ENCODE measurements around the gene KIAA0825. TPM values are rescaled to one million over a fixed set of nuclear protein-coding genes. Genes with fewer than 3 reads are reported as not detected.

KIAA0825 gene
- polyA plus RNA-seq, 1 of the 3 experiments (the other 2 are of a cell fraction), result 0.61 TPM

- TF ChIP-seq, protein P1, sequence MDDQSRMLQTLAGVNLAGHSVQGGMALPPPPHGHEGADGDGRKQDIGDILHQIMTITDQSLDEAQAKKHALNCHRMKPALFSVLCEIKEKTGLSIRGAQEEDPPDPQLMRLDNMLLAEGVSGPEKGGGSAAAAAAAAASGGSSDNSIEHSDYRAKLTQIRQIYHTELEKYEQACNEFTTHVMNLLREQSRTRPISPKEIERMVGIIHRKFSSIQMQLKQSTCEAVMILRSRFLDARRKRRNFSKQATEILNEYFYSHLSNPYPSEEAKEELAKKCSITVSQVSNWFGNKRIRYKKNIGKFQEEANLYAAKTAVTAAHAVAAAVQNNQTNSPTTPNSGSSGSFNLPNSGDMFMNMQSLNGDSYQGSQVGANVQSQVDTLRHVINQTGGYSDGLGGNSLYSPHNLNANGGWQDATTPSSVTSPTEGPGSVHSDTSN (IDR thresholded peaks at IDR 0.05), result peak; percentile 26; the same call in 1 of the 2 replicates
- TF ChIP-seq REST (IDR thresholded peaks at IDR 0.05; ENCODE audit: low read depth, low read length), result no peak
- Histone ChIP-seq H3K9me3 (no peaks in the 10 kb centered on the region), H3K4me2 (no peak overlapping the region), H3K27me3 (ENCODE audit: insufficient read depth) (no peaks in the 10 kb centered on the region), H3K27ac (ENCODE audit: low read depth in 2 of 2, low read length in 1 of 2) (no peak overlapping the region), H4K20me1 (ENCODE audit: insufficient read depth) (no peaks in the 10 kb centered on the region), H3K36me3 (replicated peaks in 1 of 2; ENCODE audit: control insufficient read depth in 1 of 2, insufficient read depth in 2 of 2, low read length in 1 of 2) (no peaks in the 10 kb centered on the region), H3K4me3 (ENCODE audit: low read depth in 2 of 2, low read length in 1 of 2) (no peak overlapping the region), H3K9ac (no peak overlapping the region), H2AFZ (ENCODE audit: low read depth) (no peak overlapping the region), H3K4me1 (ENCODE audit: control insufficient read depth in 1 of 2, insufficient read depth in 2 of 2, low read depth in 1 of 2, low read length in 1 of 2) (peaks cover 6 to 7% of the 10 kb centered on the region in 2 experiments; a peak in 3 of 4 replicates), H3K9me2 (no peaks in the 10 kb centered on the region), H3F3A (replicated peaks; ENCODE audit: insufficient read depth) (no peaks in the 10 kb centered on the region), H3K79me2 (ENCODE audit: insufficient read depth) (no peaks in the 10 kb centered on the region)
- ChIA-PET POLR2A (no interaction called here), CTCF (no interaction called here)
- no peak for DNase-seq
- WGBS (ENCODE audit: low lambda C conversion rate), result 41% methylated on average over 3 of the region's 3 CpGs
Measured at GRCh38 chr5:94243612-94244011, 374.8 kb downstream of the KIAA0825 start.

DNA sequence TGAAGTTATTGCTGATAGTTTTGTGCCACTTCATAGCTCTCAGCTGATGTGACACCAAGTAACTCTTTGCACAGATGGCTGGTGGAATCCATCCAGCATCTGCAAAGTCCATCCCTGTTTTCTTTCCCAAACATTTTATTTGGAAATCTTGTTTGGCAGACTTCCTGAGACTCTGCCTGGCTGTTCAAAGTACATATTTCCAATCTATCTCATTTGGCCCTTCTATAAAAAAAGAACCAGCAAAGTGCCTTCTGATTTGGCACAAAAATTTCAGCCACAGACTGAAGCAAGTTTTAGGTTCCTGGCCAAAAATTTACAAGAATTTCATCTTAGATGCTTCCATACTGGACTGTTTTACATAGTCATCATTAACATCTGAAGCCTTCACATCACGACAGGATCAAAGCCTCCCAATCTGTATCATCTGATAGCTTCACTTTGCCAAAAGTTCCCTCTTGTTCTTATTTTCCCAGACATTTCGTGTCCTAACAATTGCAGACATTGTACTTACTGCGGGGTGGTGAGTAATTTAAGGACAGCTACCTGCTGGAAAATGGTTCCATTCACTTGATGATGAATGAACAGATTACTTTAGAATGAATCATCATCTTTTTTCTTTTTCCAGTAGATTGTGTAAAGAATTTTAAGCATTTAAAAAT lies 377.3 kb downstream of the KIAA0825 start:
- DNase-seq, result no peak
- peak overlapping the region; percentile 80 to 87 for H3K27ac ChIP-seq (ENCODE audit: low read depth in 2 of 2, low read length in 1 of 2)
- TF ChIP-seq RXRA (IDR thresholded peaks at IDR 0.05; ENCODE audit: borderline replicate concordance, low read depth) (0 out of 2 replicates have a peak, but pooled peaks have one; percentile 2), ZBTB33 (IDR thresholded peaks at IDR 0.05; ENCODE audit: borderline replicate concordance, low read depth) (no peak), NFIC (IDR thresholded peaks at IDR 0.05; ENCODE audit: borderline replicate concordance) (peak; percentile 75), ELF1 (IDR thresholded peaks at IDR 0.05) (no peak), RFX5 (IDR thresholded peaks at IDR 0.05; ENCODE audit: low read length) (no peak), GATA2 (CRISPR knock-in tag; IDR thresholded peaks at IDR 0.05) (no peak), FOXM1 (IDR thresholded peaks at IDR 0.05; ENCODE audit: low read depth) (no peak), NRF1 (IDR thresholded peaks at IDR 0.05; ENCODE audit: low read depth, low read length) (no peak), GABPA (IDR thresholded peaks at IDR 0.05; ENCODE audit: low read depth) (no peak), MAX (IDR thresholded peaks at IDR 0.05; ENCODE audit: low read depth) (0 out of 2 replicates have a peak, but pooled peaks have one; percentile 10)
- TF ChIP-seq, protein P2, sequence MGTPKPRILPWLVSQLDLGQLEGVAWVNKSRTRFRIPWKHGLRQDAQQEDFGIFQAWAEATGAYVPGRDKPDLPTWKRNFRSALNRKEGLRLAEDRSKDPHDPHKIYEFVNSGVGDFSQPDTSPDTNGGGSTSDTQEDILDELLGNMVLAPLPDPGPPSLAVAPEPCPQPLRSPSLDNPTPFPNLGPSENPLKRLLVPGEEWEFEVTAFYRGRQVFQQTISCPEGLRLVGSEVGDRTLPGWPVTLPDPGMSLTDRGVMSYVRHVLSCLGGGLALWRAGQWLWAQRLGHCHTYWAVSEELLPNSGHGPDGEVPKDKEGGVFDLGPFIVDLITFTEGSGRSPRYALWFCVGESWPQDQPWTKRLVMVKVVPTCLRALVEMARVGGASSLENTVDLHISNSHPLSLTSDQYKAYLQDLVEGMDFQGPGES (IDR thresholded peaks at IDR 0.05; ENCODE audit: low read depth, low read length), result no peak
- TF ChIP-seq, protein P1 (IDR thresholded peaks at IDR 0.05), result peak; percentile 59; the same call in 1 of the 2 replicates

More for the DNA sequence above, 377.3 kb downstream of the KIAA0825 start:
- CTCF ChIA-PET, result no interaction called here
- Histone ChIP-seq H3K9me3 (no peaks in the 10 kb centered on the region), H3K27me3 (ENCODE audit: insufficient read depth) (no peaks in the 10 kb centered on the region), H3K4me2 (peak overlapping the region; percentile 28), H3K9me2 (no peaks in the 10 kb centered on the region), H2AFZ (ENCODE audit: low read depth) (peak overlapping the region; percentile 19; the same call in 1 of the 2 replicates), H3K36me3 (replicated peaks in 1 of 2; ENCODE audit: control insufficient read depth in 1 of 2, insufficient read depth in 2 of 2, low read length in 1 of 2) (no peaks in the 10 kb centered on the region), H3F3A (replicated peaks; ENCODE audit: insufficient read depth) (no peaks in the 10 kb centered on the region), H3K9ac (peak overlapping the region; percentile 38), H4K20me1 (ENCODE audit: insufficient read depth) (no peaks in the 10 kb centered on the region), H3K79me2 (ENCODE audit: insufficient read depth) (no peaks in the 10 kb centered on the region), H3K4me3 (ENCODE audit: low read depth in 2 of 2, low read length in 1 of 2) (no peak overlapping the region), H3K4me1 (ENCODE audit: control insufficient read depth in 1 of 2, insufficient read depth in 2 of 2, low read depth in 1 of 2, low read length in 1 of 2) (peaks cover 6 to 7% of the 10 kb centered on the region in 2 experiments; a peak in 3 of 4 replicates)
- POLR2A ChIA-PET, result no interaction called here
- 12% methylated on average over 3 of the region's 3 CpGs for WGBS (ENCODE audit: low lambda C conversion rate)
